Stimulated activated CD8-positive, alpha-beta memory T cell treated with anti-CD3 and anti-CD28 coated beads, Interleukin-12 subunit alpha, Interleukin-12 subunit beta, amount 100 ng/mL, for 24 hours (primary cell): ENCODE measurements around the gene SULT1A2.
"Not testable (repeated sequence)": the region's sequence is repeated elsewhere in the genome, so short reads cannot be mapped to it uniquely, and the experiment has no call there.

ENCODE experiments used
- DNase-seq: peaks from one replicate; pipeline ENCODE4 v3.0.0-alpha.2; 2020; ENCODE audit errors: extremely low read depth

Gene SULT1A2

GRCh38 chr16:28558456-28558855, 38.4 kb downstream of the SULT1A2 start:
- no peak for DNase-seq

- no peak for DNase-seq
Measured at GRCh38 chr16:28556914-28557320, 39.9 kb downstream of the SULT1A2 start.

GRCh38 chr16:28555561-28555960, 41.3 kb downstream of the SULT1A2 start:
- no peak for DNase-seq

- DNase-seq: no peak
Measured at GRCh38 chr16:28554634-28555423, 42.0 kb downstream of the SULT1A2 start.

- DNase-seq: peak; percentile 80
Measured at GRCh38 chr16:28553776-28554633, 42.8 kb downstream of the SULT1A2 start, which contains the start of gene SGF29. SGF29 (plus strand) TSS chr16:28553920; CDS start chr16:28581070, 27,150 bp downstream.

- DNase-seq: no peak
Measured at GRCh38 chr16:28549301-28549899, 47.5 kb downstream of the SULT1A2 start.

GRCh38 chr16:28548306-28548802, 48.5 kb downstream of the SULT1A2 start:
- no peak for DNase-seq

- DNase-seq: no peak
Measured at GRCh38 chr16:28546626-28547025, 50.2 kb downstream of the SULT1A2 start.

GRCh38 chr16:28545964-28546363, 50.9 kb downstream of the SULT1A2 start:
- not testable (repeated sequence) for DNase-seq

- DNase-seq: no peak
Measured at GRCh38 chr16:28544998-28545397, 51.9 kb downstream of the SULT1A2 start.

- no peak for DNase-seq
Measured at GRCh38 chr16:28543072-28543471, 53.8 kb downstream of the SULT1A2 start.

- DNase-seq: no peak
Measured at GRCh38 chr16:28542646-28543045, 54.2 kb downstream of the SULT1A2 start.
